ENCODE measurements around the gene SDK1. TPM values are rescaled to one million over a fixed set of nuclear protein-coding genes. Genes with fewer than 3 reads are reported as not detected.
"Not testable (repeated sequence)": the region's sequence is repeated elsewhere in the genome, so short reads cannot be mapped to it uniquely, and the experiment has no call there.

SDK1 gene
- total RNA-seq, 6 experiments from 2014 or later = not detected

DNA sequence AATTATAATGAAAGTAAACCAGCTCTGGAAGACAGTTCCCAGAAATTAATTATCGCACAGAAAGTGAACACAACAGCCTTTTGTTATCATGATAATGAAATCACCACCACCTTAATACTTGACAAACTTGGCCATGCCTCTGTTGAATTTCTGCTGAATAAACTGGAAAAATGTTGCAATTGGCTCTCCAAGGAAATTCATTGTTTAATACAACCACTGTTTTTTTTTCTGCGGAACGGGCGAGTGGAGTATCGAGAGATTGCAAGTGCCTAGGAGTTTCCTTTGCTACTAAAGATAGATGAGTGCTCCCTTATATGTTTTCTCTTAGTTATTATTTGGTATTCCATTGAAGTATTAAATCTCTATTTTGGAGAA, 657.0 kb downstream of the SDK1 start:
- H3K27ac Mint-ChIP-seq = no peak overlapping the region
- H3K27me3 Mint-ChIP-seq (ENCODE audit: insufficient read depth) = peaks cover 2% of the 10 kb centered on the region
- TF ChIP-seq, protein P1, sequence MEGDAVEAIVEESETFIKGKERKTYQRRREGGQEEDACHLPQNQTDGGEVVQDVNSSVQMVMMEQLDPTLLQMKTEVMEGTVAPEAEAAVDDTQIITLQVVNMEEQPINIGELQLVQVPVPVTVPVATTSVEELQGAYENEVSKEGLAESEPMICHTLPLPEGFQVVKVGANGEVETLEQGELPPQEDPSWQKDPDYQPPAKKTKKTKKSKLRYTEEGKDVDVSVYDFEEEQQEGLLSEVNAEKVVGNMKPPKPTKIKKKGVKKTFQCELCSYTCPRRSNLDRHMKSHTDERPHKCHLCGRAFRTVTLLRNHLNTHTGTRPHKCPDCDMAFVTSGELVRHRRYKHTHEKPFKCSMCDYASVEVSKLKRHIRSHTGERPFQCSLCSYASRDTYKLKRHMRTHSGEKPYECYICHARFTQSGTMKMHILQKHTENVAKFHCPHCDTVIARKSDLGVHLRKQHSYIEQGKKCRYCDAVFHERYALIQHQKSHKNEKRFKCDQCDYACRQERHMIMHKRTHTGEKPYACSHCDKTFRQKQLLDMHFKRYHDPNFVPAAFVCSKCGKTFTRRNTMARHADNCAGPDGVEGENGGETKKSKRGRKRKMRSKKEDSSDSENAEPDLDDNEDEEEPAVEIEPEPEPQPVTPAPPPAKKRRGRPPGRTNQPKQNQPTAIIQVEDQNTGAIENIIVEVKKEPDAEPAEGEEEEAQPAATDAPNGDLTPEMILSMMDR (IDR thresholded peaks at IDR 0.05) = no peak
- DNase-seq = no peak
- H3K4me1 Mint-ChIP-seq (ENCODE audit: low read depth) = no peaks in the 10 kb centered on the region
- H3K4me3 Mint-ChIP-seq = no peak overlapping the region
- H3K9me3 Mint-ChIP-seq = peaks cover 51% of the 10 kb centered on the region
- no peaks in the 10 kb centered on the region; the same call in 1 of the 2 replicates for H3K36me3 Mint-ChIP-seq (ENCODE audit: low read depth)

DNA sequence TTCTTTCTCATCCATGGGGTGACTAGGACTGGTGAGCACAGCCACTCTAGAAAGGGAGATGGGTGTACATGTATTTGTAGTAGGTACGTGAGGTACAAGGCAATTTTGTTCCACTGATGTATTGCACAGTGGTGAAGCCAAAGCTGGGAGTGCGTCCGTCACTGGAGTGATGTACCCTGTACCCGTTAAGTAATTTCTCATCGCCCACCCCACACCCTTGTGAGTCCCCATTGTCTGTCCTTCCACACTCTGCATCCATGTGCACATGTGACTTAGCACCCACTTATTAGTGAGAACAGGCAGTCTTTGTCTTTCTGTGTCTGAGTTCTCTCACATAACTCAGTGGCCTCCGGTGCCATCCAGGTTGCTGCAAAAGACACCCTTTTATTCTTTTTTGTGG, 658.3 kb downstream of the SDK1 start:
- Mint-ChIP-seq H3K9me3 (peaks cover 55% of the 10 kb centered on the region), H3K27ac (no peak overlapping the region), H3K4me1 (ENCODE audit: low read depth) (no peaks in the 10 kb centered on the region), H3K36me3 (ENCODE audit: low read depth) (no peaks in the 10 kb centered on the region; the same call in 1 of the 2 replicates), H3K4me3 (no peak overlapping the region), H3K27me3 (ENCODE audit: insufficient read depth) (peaks cover 2% of the 10 kb centered on the region)
- DNase-seq = no peak
- TF ChIP-seq, protein P1 (IDR thresholded peaks at IDR 0.05) = no peak

DNA sequence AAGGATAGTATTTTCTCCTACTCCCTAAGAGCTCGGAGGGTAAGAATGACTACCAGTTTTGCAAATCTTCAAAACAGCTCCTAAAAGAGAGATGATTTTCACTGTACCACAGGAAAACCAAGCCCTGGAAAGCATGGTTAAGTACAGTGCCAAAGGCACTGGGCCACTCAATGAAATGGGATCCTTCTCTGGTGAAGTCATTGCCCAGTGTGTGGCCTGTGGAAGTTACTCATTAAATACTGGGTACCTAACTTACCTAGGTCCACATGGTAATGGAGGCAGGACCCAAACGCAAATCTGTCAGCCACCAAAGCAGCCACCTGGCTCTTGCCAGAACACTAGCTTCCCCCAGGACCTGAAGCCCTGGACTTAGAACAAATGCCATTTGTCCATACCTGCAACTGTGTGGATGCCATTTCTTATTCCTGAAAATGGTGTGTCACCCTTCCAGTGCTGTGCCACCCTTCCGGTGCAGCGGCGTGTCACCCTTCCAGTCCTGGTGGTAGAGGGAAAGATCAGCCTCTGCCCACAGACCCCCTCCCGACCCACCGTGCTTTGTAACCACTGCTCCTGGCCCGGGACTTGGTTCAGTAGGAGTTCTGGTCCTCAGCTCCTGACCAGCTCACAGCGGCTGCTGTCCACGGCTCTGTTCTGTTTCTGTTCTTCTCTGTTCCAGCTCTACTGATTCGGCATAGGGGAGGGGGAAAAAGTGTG, 659.2 kb downstream of the SDK1 start:
- Mint-ChIP-seq H3K27ac (no peak overlapping the region), H3K9me3 (peaks cover 64% of the 10 kb centered on the region), H3K4me3 (no peak overlapping the region), H3K36me3 (ENCODE audit: low read depth) (no peaks in the 10 kb centered on the region; the same call in 1 of the 2 replicates), H3K27me3 (ENCODE audit: insufficient read depth) (peaks cover 2% of the 10 kb centered on the region), H3K4me1 (ENCODE audit: low read depth) (no peaks in the 10 kb centered on the region)
- TF ChIP-seq, protein P1 (IDR thresholded peaks at IDR 0.05) = no peak
- DNase-seq = no peak

DNA sequence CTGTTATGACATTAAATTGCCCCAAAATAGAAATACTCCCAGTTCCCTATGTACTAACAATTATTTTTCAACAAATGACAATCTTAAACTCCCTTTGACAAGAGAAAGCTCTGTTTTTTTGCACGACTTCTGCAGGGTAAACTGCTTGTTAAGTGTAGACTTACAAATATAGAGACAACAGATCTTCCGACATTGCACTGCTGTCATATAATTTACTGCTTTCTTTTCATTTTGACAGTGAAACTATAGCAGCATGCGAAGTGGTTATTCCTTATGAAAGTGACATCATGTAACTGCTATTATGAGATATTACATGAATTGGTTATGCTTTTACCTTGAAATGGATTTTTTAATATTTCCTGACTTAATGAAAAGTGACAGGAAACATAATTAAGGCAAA, 659.9 kb downstream of the SDK1 start:
- TF ChIP-seq, protein P1 (IDR thresholded peaks at IDR 0.05) = no peak
- H3K27ac Mint-ChIP-seq = no peak overlapping the region
- H3K4me1 Mint-ChIP-seq (ENCODE audit: low read depth) = no peaks in the 10 kb centered on the region
- H3K27me3 Mint-ChIP-seq (ENCODE audit: insufficient read depth) = peaks cover 3% of the 10 kb centered on the region
- H3K4me3 Mint-ChIP-seq = no peak overlapping the region
- H3K9me3 Mint-ChIP-seq = peaks cover 64% of the 10 kb centered on the region
- no peak for DNase-seq
- H3K36me3 Mint-ChIP-seq (ENCODE audit: low read depth) = no peaks in the 10 kb centered on the region; the same call in 1 of the 2 replicates

DNA sequence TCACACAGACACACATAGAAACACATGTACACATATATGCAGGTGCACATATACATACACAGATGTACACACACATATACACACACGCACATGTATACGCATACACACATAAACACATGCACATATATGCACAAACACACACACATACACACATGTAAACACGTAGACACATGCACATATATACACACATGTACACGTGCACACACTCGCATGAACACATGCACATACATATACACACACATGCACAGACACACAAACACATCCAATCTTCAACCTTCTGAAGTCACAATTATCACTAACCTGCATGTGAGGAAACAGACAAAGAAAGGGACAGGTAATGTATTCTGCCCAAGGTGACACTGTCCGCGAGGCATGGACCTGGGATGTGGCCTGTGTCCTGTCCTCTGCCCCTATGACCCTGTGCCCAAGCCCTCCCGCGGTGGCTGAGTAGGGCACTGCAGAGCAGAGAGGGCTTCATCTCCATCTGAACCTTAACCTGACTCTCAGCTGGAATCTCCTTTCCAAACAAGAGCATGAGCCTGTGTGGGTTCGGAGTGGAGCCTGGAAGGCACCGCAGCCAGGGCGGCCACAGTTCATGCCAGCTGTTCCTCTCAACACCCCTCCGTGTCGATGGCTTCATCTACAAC, 660.9 kb downstream of the SDK1 start:
- no peak for DNase-seq
- no peaks in the 10 kb centered on the region for H3K36me3 Mint-ChIP-seq (ENCODE audit: low read depth)
- H3K4me1 Mint-ChIP-seq (ENCODE audit: low read depth) = no peaks in the 10 kb centered on the region
- peaks cover 3% of the 10 kb centered on the region for H3K27me3 Mint-ChIP-seq (ENCODE audit: insufficient read depth)
- no peak overlapping the region for H3K27ac Mint-ChIP-seq
- H3K4me3 Mint-ChIP-seq = no peak overlapping the region
- TF ChIP-seq, protein P1 (IDR thresholded peaks at IDR 0.05) = no peak
- H3K9me3 Mint-ChIP-seq = peaks cover 64% of the 10 kb centered on the region

GRCh38 chr7:3963768-3964167, 662.7 kb downstream of the SDK1 start:
- peaks cover 67% of the 10 kb centered on the region for H3K9me3 Mint-ChIP-seq
- not testable (repeated sequence) for H3K36me3 Mint-ChIP-seq (ENCODE audit: low read depth); H3K27me3 Mint-ChIP-seq (ENCODE audit: insufficient read depth); H3K27ac Mint-ChIP-seq; H3K4me1 Mint-ChIP-seq (ENCODE audit: low read depth); H3K4me3 Mint-ChIP-seq; DNase-seq
